GM21515 (cell line): ENCODE data around the gene TOMM6.

Experiments used
- ATAC-seq: cut with Tn5 transposase; IDR thresholded peaks from one replicate; pipeline ENCODE4 v1.9.1; 2021; ENCODE audit not compliant: unreplicated experiment

Gene TOMM6

DNA sequence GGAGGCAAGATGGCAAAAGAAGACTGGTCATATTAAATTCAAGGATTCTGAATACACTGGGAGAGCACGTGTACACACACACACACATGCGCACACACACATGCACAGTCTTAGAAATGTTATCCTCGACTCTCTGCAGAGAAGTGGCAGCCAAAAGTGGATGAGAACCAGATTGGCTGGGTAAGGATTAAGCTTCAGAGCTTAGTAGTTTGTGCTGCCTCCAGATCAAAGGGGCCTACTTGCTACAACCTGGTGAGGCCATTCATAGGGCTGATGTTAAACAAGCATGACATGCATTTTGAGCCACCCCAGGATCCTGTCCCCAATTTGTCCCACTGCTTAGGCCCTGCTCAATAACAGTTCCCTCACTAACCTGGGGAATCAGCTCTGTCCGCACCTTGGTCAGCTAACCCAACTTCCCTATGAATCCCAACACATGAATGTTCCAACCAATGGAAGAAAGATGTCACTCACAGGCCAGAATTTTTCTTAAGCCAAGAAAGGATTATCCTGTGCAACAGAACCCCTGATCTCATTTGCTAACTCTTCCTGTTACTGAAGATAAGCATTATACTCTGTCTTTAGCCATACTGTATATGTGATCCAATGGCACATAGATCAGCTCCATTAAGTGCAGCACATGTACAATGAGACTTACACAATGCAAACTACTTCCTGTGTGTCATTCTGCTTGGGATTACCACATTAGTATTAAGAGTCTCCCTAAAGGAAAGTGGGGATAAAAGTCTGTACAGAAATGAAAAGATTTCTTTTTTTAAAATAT lies 31.0 kb downstream of the TOMM6 start:
- no peak for ATAC-seq

DNA sequence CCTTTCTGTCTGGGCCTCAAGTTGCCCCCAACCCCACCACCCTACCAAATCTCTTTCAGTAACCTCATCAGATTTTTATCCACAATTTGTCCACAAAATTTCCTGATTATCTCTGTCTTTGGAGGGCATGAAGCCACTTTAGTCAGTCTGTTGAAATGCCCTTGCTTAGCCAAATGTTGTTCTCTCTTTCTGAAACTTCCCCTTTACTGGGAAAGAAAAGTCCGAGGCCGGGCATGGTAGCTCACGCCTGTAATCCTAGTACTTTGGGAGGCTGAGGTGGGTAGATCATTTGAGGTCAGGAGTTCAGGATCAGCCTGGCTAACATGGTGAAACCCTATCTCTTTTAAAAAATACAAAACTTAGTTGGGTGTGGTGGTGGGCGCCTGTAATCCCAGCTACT lies 33.8 kb downstream of the TOMM6 start:
- ATAC-seq = no peak

DNA sequence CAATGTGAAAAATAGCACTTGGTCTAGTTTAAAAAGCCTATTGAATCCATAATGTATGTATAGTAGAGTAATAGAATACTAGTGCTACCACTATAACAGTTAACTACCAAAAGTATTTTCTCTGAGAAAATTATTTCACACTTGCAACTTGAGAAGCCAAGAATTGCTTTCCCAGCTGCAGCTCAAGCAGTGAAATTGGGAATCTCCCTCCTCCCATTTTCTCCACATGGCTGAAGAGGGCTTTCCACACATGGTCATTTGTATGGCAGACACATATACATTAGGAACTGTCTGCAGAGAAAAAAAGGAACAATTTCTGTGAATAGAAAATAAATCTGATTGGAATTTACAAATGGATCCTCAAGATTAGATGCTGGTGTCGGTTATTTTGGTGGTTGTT lies 34.5 kb downstream of the TOMM6 start:
- no peak for ATAC-seq

DNA sequence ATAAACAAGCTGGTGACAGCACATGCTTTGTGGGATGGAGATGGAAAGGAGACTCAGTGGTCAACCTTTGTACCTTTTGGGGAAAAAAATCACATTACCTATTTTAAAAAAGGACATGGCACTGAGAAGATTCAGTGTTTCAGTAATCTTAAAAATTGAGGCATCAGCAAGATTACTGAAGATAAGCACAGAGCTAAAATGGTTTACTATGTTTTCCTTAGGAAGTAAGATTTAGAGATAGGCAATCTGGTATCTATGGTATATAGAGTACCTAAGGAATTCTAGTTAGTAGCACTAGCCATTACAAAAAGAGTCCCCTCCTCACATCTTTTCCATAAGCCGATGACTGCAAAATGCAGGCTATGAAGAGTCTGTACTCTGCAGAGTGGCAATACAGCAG lies 35.7 kb downstream of the TOMM6 start:
- no peak for ATAC-seq

DNA sequence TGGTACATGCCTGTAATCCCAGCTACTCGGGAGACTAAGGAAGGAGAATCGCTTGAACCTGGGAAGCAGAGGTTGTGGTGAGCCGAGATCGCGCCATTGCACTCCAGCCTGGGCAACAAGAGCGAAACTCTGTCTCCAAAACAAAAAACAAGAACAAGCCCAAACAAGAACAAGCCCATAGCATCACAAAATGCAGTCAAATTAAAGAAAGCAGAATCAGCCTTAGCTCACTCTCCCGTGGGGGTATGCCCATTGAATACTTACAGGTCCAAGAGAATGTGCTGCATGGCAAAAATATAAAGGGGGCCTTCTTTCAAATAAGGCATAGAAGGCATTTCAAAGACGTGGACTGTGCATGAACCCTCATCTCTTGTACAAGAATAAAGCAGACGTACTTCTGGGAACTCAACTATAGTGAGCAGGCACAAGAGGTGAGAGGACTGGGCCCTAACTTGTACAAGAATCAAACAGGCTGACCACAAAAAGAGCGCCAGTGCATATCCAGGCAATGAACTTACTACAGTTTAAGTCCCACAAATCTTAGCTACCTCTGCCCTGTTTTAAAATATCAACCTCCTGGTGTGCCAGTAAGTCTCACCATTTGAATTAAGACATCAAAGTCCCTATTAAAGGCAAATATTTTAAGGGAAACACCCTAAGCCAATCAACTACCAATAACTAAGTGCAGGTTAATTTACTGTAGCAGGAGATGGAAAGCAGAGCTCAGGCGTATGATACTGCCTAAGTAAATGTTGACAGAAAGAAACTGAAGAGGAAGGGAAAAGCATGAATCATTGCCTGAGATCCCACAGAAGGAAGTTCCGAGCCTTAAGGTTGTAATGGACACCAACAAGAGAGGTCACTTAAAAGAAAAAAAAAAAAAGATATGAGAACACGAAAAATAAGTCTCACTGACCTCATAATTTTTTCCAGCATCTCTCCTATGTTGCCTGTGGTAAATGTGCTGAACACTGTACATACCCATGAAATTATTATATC lies 37.4 kb downstream of the TOMM6 start:
- no peak for ATAC-seq

DNA sequence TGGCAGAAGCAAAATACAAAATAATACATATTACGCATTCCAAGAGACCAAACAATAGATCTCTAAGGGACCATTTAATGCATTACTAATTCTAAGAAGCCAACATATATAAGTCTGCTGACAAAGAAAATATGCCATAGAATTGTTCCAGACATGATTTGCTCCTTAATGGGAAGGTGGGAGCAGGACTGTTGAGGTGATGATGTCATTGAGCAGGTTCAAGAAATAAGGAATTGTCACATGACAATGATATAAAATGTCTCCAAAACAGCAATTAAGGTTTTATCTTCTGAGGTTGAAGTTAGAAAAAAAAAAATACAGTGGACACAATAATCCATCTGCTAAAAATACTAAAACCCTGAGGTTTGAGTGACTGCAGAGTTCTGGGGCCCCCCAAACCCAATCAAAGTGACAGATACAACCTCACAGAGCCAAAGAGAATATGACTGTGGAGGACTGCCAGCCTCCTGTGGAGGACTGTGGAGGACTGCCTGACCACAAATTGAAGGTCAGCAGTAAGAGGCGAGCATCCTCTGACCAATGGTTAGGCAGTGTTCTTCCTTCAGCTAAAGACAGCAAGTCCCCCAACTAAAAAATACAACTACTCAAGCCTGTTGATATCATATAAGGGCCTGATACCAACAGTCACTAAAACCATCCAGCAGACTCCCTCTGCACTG lies 39.0 kb downstream of the TOMM6 start:
- ATAC-seq = no peak

DNA sequence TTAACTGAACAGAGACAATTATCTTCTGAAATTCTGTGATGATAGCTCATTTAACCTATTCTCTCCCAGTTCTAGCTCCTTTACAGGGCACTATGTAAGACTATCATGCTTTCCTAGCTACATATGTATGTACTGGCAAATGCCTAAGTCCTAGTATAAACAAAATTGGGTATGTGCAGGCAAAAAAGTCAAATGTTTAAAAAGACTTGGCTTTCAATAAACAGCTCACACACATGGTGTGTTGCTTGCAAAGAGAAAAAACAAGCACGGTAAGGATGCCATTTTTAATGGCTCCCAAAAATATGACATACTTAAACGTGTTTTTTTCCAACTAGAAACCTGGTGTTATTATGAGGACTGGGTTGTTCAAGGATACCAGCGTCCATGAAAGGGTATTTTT lies 44.8 kb downstream of the TOMM6 start:
- ATAC-seq = no peak

DNA sequence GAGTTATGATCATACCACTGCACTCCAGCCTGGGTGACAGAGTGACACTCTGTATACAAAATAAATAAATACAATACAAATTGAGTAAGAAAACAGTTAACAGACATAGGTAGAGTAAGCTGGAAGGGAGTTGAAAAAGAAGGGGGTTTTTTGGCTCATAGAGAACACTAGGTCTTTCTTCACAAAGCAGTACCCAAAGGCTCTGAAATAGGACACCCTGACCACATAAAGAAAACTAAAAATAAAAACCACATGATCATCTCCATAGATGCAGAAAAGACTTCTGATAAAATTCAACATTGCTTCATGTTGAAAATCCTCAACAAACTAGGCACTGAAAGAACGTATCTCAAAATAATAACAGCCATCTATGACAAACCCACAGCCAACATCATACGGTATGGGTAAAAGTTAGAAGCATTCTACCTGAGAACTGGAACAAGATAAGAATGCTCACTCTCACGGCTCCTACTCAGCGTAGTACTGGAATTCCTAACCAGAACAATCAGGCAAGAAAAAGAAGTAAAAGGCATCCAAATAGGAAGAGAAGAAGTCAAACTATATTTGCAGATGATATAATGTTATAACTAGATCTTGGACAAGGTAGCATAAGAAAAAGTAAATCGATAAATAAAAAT lies 48.6 kb downstream of the TOMM6 start:
- no peak for ATAC-seq

DNA sequence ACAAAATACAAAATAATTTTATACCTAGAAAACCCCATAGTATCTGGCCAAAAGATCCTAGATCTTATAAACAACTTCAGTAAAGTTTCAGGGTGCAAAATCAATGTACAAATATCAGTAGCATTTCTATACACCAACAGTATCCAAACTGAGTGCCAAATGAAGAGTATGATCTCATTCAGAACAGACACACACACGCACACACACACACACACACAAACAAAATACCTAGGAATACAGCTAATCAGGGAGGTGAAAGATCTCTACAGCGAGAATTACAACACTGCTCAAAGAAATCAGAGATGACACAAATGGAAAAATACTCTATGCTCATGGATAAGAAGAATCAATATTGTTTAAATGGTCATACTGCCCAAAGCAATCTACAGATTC lies 49.2 kb downstream of the TOMM6 start:
- ATAC-seq = no peak
